A549 (cell line): Measurements from ENCODE around the gene DPM1. TPM values are rescaled to one million over a fixed set of nuclear protein-coding genes. Genes with fewer than 3 reads are reported as not detected.

Experiments
- ATAC-seq, 2 experiments: fragments of 200-7000 bp in 1 of 2; fragments of >200 bp in 1 of 2; cut with Nextera tagmentation in 1 of 2; cut with Tn5 transposase in 1 of 2; 3 replicates each; pipeline versions ENCODE4 v1.8.0 to v1.9.1; 2018 to 2020; ENCODE audit warnings: mild to moderate bottlenecking in 1 of 2, moderate library complexity in 1 of 2
- CTCF ChIA-PET: fragments of 300-600 bp; sonication (Branson Sonifier 250); formaldehyde crosslinking; extraction: SDS; loops from one replicate; lab custom pipeline; 2021; ENCODE audit warnings: antibody characterized with exemption, inconsistent platforms; lab: Yijun Ruan, JAX
- POLR2A ChIA-PET: fragments of 350-600 bp; formaldehyde crosslinking; extraction: SDS; loops from one replicate; lab custom pipeline; 2021; ENCODE audit warnings: antibody characterized with exemption, inconsistent platforms; lab: Yijun Ruan, JAX
- DNase-seq, 2 experiments: peaks; one replicate each; pipeline versions ENCODE4 v3.0.0 to v3.0.0-alpha.2; 2011 to 2016; ENCODE audit warnings: low read depth in 1 of 2, low spot score in 1 of 2
- FAIRE-seq: peaks from 2 replicates; lab custom pipeline; 2011; peaks lifted over from hg19 to GRCh38; lab: Jason Lieb, UNC
- H3K27ac ChIP-seq, 2 experiments: fragments of >200 bp; sonication (Bioruptor Twin); formaldehyde crosslinking; 3 replicates each; pipeline ENCODE4 v1.5.1; 2016 to 2017
- H3K4me1 ChIP-seq: fragments of >200 bp; sonication (Bioruptor Twin); formaldehyde crosslinking; 3 replicates; pipeline ENCODE4 v1.6.1; 2016
- H3K4me2 ChIP-seq: fragments of >200 bp; sonication (Bioruptor Twin); formaldehyde crosslinking; 3 replicates; pipeline ENCODE4 v1.6.1; 2016
- H3K4me3 ChIP-seq: fragments of >200 bp; sonication (Bioruptor Twin); formaldehyde crosslinking; 3 replicates; pipeline ENCODE4 v1.5.1; 2016
- H3K9me3 ChIP-seq: fragments of >200 bp; sonication (Bioruptor Twin); formaldehyde crosslinking; 3 replicates; pipeline ENCODE4 v1.6.1; 2016
- CEBPB ChIP-seq, 2 experiments: fragments of >200 bp in 1 of 2; sonication (Bioruptor Twin) in 1 of 2; formaldehyde crosslinking in 1 of 2; IDR thresholded peaks; 2 replicates each; pipeline ENCODE4 v1.6.1; 2012 to 2016
- CHD2 ChIP-seq: fragments of 150-350 bp; IDR thresholded peaks from 2 replicates; pipeline ENCODE4 v1.6.1; 2014; ENCODE audit warnings: low read length; ENCODE audit not compliant: partially characterized antibody
- CTCF ChIP-seq: fragments of >200 bp; sonication (Bioruptor Twin); formaldehyde crosslinking; IDR thresholded peaks from 3 replicates; pipeline ENCODE4 v1.5.1; 2016
- E2F6 ChIP-seq: IDR thresholded peaks from 2 replicates; pipeline ENCODE4 v1.6.1; 2012; ENCODE audit warnings: low read depth, borderline replicate concordance
- EHMT2 ChIP-seq: fragments of 200-600 bp; sonication (generic); IDR thresholded peaks from 2 replicates; pipeline ENCODE4 v1.6.1; 2016; ENCODE audit warnings: antibody characterized with exemption, low read depth, mild to moderate bottlenecking, moderate library complexity
- ELK1 ChIP-seq: fragments of 150-350 bp; IDR thresholded peaks from 2 replicates; pipeline ENCODE4 v1.6.1; 2014; ENCODE audit warnings: low read depth, mild to moderate bottlenecking, low read length
- EP300 ChIP-seq, 2 experiments: fragments of >200 bp; sonication (Bioruptor Twin); formaldehyde crosslinking; IDR thresholded peaks; 2 replicates in 1 of 2; 3 replicates in 1 of 2; pipeline ENCODE4 v1.6.1; 2016 to 2017
- FOSB ChIP-seq: fragments of 250-450 bp; sonication (Bioruptor Pico); IDR thresholded peaks from 2 replicates; pipeline ENCODE4 v1.5.0; 2020; ENCODE audit warnings: mild to moderate bottlenecking, moderate library complexity
- FOSL2 ChIP-seq, 2 experiments: fragments of 450-650 bp in 1 of 2; fragments of >200 bp in 1 of 2; sonication (Bioruptor Twin) in 1 of 2; formaldehyde crosslinking; IDR thresholded peaks; 2 replicates each; pipeline versions ENCODE4 v1.5.0 to v1.6.1; 2016 to 2020; ENCODE audit warnings: mild to moderate bottlenecking in 1 of 2, moderate library complexity in 1 of 2
- FOXS1 ChIP-seq: fragments of 250-450 bp; sonication (Bioruptor Pico); IDR thresholded peaks from 2 replicates; pipeline ENCODE4 v1.5.0; 2020; ENCODE audit warnings: mild to moderate bottlenecking, moderate library complexity
- HEYL ChIP-seq: fragments of 250-450 bp; sonication (Bioruptor Pico); IDR thresholded peaks from 2 replicates; pipeline ENCODE4 v1.8.0; 2021; ENCODE audit warnings: mild to moderate bottlenecking, moderate library complexity
- HOXA7 ChIP-seq: fragments of 250-450 bp; sonication (Bioruptor Pico); IDR thresholded peaks from 2 replicates; pipeline ENCODE4 v1.5.0; 2020; ENCODE audit warnings: mild to moderate bottlenecking, moderate library complexity
- MAZ ChIP-seq: fragments of 150-350 bp; IDR thresholded peaks from 2 replicates; pipeline ENCODE4 v1.6.1; 2014; ENCODE audit warnings: antibody characterized with exemption, low read depth, low read length, borderline replicate concordance
- MYC ChIP-seq: IDR thresholded peaks from 2 replicates; pipeline ENCODE4 v1.6.1; 2012; ENCODE audit warnings: mild to moderate bottlenecking, inconsistent platforms, low read length, improper control_type of control experiment, borderline replicate concordance
- PBX3 ChIP-seq: IDR thresholded peaks from 2 replicates; pipeline ENCODE4 v1.6.1; 2012
- POLR2A ChIP-seq: IDR thresholded peaks from 2 replicates; pipeline ENCODE4 v1.6.1; 2012; ENCODE audit warnings: mild to moderate bottlenecking, low read length
- REST ChIP-seq: fragments of 200-600 bp; sonication (generic); IDR thresholded peaks from 2 replicates; pipeline ENCODE4 v1.6.1; 2016; ENCODE audit warnings: antibody characterized with exemption, mild to moderate bottlenecking, moderate library complexity
- RFX5 ChIP-seq: fragments of 450-650 bp; IDR thresholded peaks from 2 replicates; pipeline ENCODE4 v1.7.1; 2014; ENCODE audit warnings: antibody characterized with exemption, mild to moderate bottlenecking, moderate library complexity
- USF2 ChIP-seq: fragments of 450-650 bp; IDR thresholded peaks from 2 replicates; pipeline ENCODE4 v1.6.1; 2014; ENCODE audit warnings: antibody characterized with exemption
- ZFP36 ChIP-seq: fragments of 450-650 bp; IDR thresholded peaks from 2 replicates; pipeline ENCODE4 v1.6.1; 2014; ENCODE audit warnings: borderline replicate concordance; ENCODE audit not compliant: partially characterized antibody
- WGBS: methylation state at CpG from one replicate; pipeline ENCODE4 v1.1.6; 2017; ENCODE audit errors: missing lambda C conversion rate; 5-methylcytosine and 5-hydroxymethylcytosine counted together
- polyA plus RNA-seq, 4 experiments: library from polyadenylated mRNA; depleted of rRNA in 3 of 4; stranded (reverse); fragments of >200 nt; fragmentation: RNase III in 1 of 4; extraction: RNeasy Plus Mini Kit Qiagen cat#74134 plus additional on column Dnase treatment in 1 of 4; gene quantifications; 2 replicates in 3 of 4; 3 replicates in 1 of 4; pipeline ENCODE4 v1.2.3, GENCODE V29; 2011 to 2017

Gene DPM1
- polyA plus RNA-seq, 2 of the 4 experiments (the other 2 are of a cell fraction): 104 to 106 TPM

GRCh38 chr20:50920997-50921396 is 37.3 kb downstream of the DPM1 start (continued):
- TF ChIP-seq USF2 (no peak), HOXA7 (CRISPR knock-in tag) (no peak), REST (no peak), POLR2A (no peak)

- CTCF ChIA-PET: interaction anchor here (1.1 to 18.7 kb wide), 3 partner anchors 10 to 126 kb away, joined by 3 to 187 read pairs (median 167); partner anchors contain the start of genes ADNP and BCAS4
Observed at GRCh38 chr20:50919567-50919966, 38.8 kb downstream of the DPM1 start.

GRCh38 chr20:50918403-50918802 is 39.9 kb downstream of the DPM1 start:
- H3K4me1 ChIP-seq: peaks cover 61% of the 10 kb centered on the region
- ATAC-seq (no peak), DNase-seq (no peak), FAIRE-seq (no peak)
- no peaks in the 10 kb centered on the region for H3K9me3 ChIP-seq
- CTCF ChIA-PET: interaction anchor here (0.9 to 18.7 kb wide), 3 partner anchors 11 to 125 kb away, joined by 4 to 187 read pairs (median 167); partner anchors contain the start of genes ADNP and BCAS4
- POLR2A ChIA-PET: no interaction called here
- H3K4me2 ChIP-seq: no peak overlapping the region
- no peak overlapping the region for H3K4me3 ChIP-seq
- WGBS: 74% methylated on average over 3 of the region's 3 CpGs
- no peak overlapping the region for H3K27ac ChIP-seq
- TF ChIP-seq REST (no peak), CTCF (no peak), MAZ (no peak), CEBPB (IDR thresholded peaks at IDR 0.05) (no peak), PBX3 (no peak), ZFP36 (no peak), EHMT2 (no peak), HEYL (CRISPR knock-in tag) (no peak), FOXS1 (CRISPR knock-in tag) (no peak), FOSB (CRISPR knock-in tag) (no peak), MYC (no peak)

More at GRCh38 chr20:50919567-50919966, 38.8 kb downstream of the DPM1 start:
- WGBS: 64% methylated on average over 6 of the region's 6 CpGs
- H3K9me3 ChIP-seq: no peaks in the 10 kb centered on the region
- FAIRE-seq: no peak
- POLR2A ChIA-PET: interaction anchor here (0.5 to 2.2 kb wide), 3 partner anchors 12 to 447 kb away, joined by 3 to 10 read pairs (median 4); partner anchors contain the start of gene ADNP
- no peak overlapping the region for H3K4me2 ChIP-seq
- DNase-seq: peak in 1 of 2 experiments; percentile 62
- H3K27ac ChIP-seq: no peak overlapping the region
- H3K4me1 ChIP-seq: peaks cover 50% of the 10 kb centered on the region
- ATAC-seq: peak in 1 of 2 experiments; percentile 55; a peak in 3 of 6 replicates
- TF ChIP-seq E2F6 (no peak), EP300 (IDR thresholded peaks at IDR 0.05) (no peak), FOSL2 (IDR thresholded peaks at IDR 0.05) (no peak), FOSL2 (CRISPR knock-in tag; IDR thresholded peaks at IDR 0.05) (0 out of 2 replicates have a peak, but pooled peaks have one; percentile 24), CEBPB (IDR thresholded peaks at IDR 0.05) (peak in 1 of 2 experiments; percentile 31; a peak in 1 of 4 replicates), CHD2 (no peak), ELK1 (no peak), RFX5 (no peak)
- no peak overlapping the region for H3K4me3 ChIP-seq
